Bronchial epithelial cell (primary cell): ENCODE results near the gene PPM1N. TPM values are rescaled to one million over a fixed set of nuclear protein-coding genes. Genes with fewer than 3 reads are reported as not detected.
A peak's percentile ranks its signal among the peaks of the same experiment; 100 is the strongest.

ENCODE experiments used
- DNase-seq: peaks from one replicate; pipeline ENCODE4 v3.0.0-alpha.2; 2010; ENCODE audit warnings: low read depth
- FAIRE-seq: peaks from 2 replicates; lab custom pipeline; 2011; peaks lifted over from hg19 to GRCh38; lab: Jason Lieb, UNC
- H3K27me3 ChIP-seq: 2 replicates; pipeline ENCODE4 v1.5.1; 2011; ENCODE audit warnings: low read length; ENCODE audit not compliant: control insufficient read depth, insufficient read depth
- H3K36me3 ChIP-seq: 2 replicates; pipeline ENCODE4 v1.5.1; 2011; ENCODE audit warnings: low read length; ENCODE audit not compliant: control insufficient read depth, insufficient read depth
- H3K4me3 ChIP-seq: 2 replicates; pipeline ENCODE4 v1.5.1; 2011; ENCODE audit warnings: mild to moderate bottlenecking, low read depth, low read length, control low read depth
- total RNA-seq: library from RNA; depleted of rRNA; stranded (reverse); fragments of >200 nt; gene quantifications from 2 replicates; pipeline ENCODE4 v1.2.1, GENCODE V29; 2014
- TF ChIP-seq, protein P1 (sequence below): IDR thresholded peaks from 2 replicates; pipeline ENCODE4 v1.5.1; 2011; ENCODE audit warnings: mild to moderate bottlenecking, moderate library complexity, low read length, control low read depth, inconsistent platforms; ENCODE audit not compliant: insufficient read depth, severe bottlenecking

The PPM1N gene
- total RNA-seq, 1 donor from 2014 or later, result 1.6 TPM

DNA sequence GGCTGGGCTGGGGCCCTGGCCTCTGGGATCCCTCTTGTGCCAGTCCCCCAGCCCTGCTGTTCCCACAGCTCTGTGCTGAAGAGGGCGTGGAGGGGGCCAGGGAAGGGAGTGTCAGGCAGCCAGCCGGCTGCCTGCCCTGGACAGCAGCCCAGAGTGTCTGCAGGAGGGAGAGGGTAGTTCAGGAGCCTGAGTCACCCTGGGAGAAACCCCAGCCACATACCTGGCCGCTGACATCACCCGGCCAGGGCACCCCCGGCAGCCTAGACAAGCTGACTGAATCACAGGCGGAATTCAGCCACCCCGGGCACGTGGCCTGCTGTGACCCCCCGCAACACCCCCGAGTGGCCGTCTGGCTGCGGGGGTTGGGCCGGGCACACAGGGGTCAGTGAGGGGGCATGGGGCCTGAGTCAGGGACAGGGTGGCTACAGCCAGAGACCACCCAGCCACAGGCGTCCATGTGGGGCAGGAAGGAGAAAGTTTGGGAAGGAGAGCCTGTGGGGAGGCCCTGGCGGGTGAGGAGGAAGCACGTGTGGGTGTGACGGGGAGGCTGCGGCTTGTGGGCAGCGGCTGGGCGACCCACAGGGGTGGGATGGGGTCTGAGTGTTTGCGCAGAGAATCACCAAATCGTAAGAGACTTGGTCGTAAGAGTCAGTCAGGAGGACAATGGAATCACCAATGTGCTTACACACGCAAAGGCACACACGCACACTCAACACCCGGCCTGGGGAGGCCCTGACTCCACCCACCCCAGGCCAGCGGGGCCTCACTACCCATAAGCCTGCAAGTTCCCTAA, 42.3 kb upstream of the PPM1N start:
- TF ChIP-seq, protein P1, sequence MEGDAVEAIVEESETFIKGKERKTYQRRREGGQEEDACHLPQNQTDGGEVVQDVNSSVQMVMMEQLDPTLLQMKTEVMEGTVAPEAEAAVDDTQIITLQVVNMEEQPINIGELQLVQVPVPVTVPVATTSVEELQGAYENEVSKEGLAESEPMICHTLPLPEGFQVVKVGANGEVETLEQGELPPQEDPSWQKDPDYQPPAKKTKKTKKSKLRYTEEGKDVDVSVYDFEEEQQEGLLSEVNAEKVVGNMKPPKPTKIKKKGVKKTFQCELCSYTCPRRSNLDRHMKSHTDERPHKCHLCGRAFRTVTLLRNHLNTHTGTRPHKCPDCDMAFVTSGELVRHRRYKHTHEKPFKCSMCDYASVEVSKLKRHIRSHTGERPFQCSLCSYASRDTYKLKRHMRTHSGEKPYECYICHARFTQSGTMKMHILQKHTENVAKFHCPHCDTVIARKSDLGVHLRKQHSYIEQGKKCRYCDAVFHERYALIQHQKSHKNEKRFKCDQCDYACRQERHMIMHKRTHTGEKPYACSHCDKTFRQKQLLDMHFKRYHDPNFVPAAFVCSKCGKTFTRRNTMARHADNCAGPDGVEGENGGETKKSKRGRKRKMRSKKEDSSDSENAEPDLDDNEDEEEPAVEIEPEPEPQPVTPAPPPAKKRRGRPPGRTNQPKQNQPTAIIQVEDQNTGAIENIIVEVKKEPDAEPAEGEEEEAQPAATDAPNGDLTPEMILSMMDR, result no peak
- no peaks in the 10 kb centered on the region for H3K36me3 ChIP-seq
- H3K27me3 ChIP-seq, result no peaks in the 10 kb centered on the region
- DNase-seq, result peak; percentile 97
- no peak for FAIRE-seq
- H3K4me3 ChIP-seq, result no peak overlapping the region

DNA sequence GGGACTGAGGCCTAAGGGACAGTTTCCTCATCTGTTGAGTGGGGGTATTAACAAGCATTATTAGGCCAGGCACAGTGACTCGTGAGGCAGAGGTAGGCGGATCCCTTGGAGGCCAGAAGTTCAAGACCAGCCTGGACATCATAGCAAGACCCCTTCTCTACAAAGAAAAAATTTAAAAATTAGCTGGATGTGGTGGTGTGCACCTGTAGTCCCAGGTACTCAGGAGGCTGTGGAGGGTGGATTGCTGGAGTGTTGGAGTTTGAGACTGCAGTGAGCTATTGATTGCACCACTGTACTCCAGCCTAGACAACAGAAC, 41.8 kb upstream of the PPM1N start:
- DNase-seq, result no peak
- TF ChIP-seq, protein P1, result no peak
- no peaks in the 10 kb centered on the region for H3K27me3 ChIP-seq
- no peak for FAIRE-seq
- no peak overlapping the region for H3K4me3 ChIP-seq
- no peaks in the 10 kb centered on the region for H3K36me3 ChIP-seq

DNA sequence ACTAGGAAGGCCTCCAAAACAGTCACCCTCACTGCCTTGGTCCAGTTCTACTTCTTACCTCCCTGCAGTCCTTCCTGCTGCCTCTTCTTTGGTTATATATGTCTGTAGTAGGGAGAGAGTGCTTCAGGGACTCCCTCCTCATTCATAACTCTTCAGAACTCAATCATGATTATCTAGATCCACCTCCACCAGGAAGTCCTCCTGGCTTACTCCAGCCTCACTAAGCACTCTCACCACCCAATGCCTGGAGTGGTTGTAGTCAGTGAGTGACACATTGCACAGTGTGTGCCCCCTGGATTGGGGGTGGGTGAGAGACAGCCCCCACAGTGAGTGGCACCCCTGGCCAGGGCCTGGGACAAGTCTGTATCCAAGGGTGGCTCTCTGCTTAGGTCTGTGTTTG, 40.5 kb upstream of the PPM1N start:
- no peaks in the 10 kb centered on the region for H3K27me3 ChIP-seq
- TF ChIP-seq, protein P1, result no peak
- H3K36me3 ChIP-seq, result no peaks in the 10 kb centered on the region
- no peak for DNase-seq
- H3K4me3 ChIP-seq, result no peak overlapping the region
- no peak for FAIRE-seq

DNA sequence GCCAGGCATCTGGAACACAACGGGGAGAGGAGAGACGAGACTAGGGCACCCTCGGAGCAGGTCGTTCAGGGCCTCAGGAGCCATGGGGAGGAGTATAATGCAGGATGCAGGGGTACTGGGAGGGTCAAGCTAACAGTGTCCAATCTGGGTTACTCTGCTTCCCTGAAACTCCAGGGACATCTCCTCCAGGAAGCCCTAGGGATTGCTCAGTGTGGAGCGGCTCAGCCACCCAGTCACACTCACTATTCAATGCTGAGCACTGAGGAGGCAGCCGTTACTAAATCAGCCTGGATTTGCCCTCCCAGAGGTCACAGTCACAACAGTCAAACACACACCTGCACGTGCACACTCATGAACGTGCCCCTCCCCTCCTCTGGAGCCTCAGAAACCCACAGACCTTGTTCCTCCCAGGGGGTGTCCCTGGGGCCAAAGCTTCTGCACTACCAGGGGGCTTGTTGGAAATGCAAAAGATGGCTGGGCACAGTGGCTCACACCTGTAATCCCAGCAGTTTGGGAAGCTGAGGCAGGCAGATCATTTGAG, 37.4 kb upstream of the PPM1N start:
- TF ChIP-seq, protein P1, result no peak
- Histone ChIP-seq H3K36me3 (no peaks in the 10 kb centered on the region), H3K4me3 (no peak overlapping the region), H3K27me3 (no peaks in the 10 kb centered on the region)
- DNase-seq (no peak), FAIRE-seq (no peak)

DNA sequence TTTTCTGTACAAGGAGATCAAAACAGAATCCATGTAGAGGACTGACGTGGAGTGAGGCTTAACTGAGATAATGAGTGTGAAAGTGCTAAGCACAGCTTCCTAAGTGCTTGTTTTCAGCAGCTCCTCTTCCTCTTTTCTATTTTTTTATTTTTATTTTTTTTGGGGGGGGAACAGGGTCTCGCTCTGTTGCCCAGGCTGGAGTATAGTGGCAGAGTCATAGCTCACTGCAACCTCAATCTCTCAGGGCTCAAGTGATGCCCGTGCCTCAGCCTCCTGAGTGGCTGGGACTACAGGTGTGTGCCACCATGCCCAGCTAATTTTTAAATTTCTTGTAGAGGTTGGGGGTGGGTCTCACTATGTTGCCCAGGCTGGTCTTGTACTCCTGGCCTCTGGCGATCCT, 36.1 kb upstream of the PPM1N start:
- DNase-seq, result no peak
- H3K27me3 ChIP-seq, result no peaks in the 10 kb centered on the region
- no peak for FAIRE-seq
- H3K4me3 ChIP-seq, result no peak overlapping the region
- TF ChIP-seq, protein P1, result no peak
- H3K36me3 ChIP-seq, result no peaks in the 10 kb centered on the region
